GM12878 (cell line): ENCODE data around the gene CDKN2B-AS1. TPM values are rescaled to one million over a fixed set of nuclear protein-coding genes. Genes with fewer than 3 reads are reported as not detected.

ENCODE experiments used
- ATAC-seq: fragments of 200-7000 bp; cut with Tn5 transposase; 3 replicates; pipeline ENCODE4 v1.9.1; 2020; ENCODE audit warnings: mild to moderate bottlenecking, moderate library complexity
- BruUV-seq: library from RNA; stranded (reverse); fragments of 400-500 nt; replicated peaks from 2 replicates; lab custom pipeline; 2021; lab: Mats Ljungman, UMichigan
- CTCF ChIA-PET: fragments of 300-600 bp; sonication (Branson Sonifier 250); formaldehyde crosslinking; extraction: SDS; loops from one replicate; lab custom pipeline; 2021; ENCODE audit warnings: inconsistent platforms; lab: Yijun Ruan, JAX
- POLR2A ChIA-PET: fragments of 350-600 bp; formaldehyde crosslinking; extraction: SDS; loops from one replicate; lab custom pipeline; 2021; ENCODE audit warnings: inconsistent platforms; lab: Charles Lee
- RAD21 ChIA-PET: fragments of 300-600 bp; sonication (Branson Sonifier 250); formaldehyde crosslinking; loops from one replicate; lab custom pipeline; 2023; ENCODE audit warnings: antibody characterized with exemption; ENCODE audit not compliant: unreplicated experiment; lab: Charles Lee
- SMC1A ChIA-PET: fragments of 300-600 bp; sonication (Branson Sonifier 250); formaldehyde crosslinking; loops from one replicate; lab custom pipeline; 2023; ENCODE audit not compliant: unreplicated experiment, uncharacterized antibody; lab: Charles Lee
- DNase-seq: peaks from one replicate; pipeline ENCODE4 v3.0.0-alpha.2; 2011; ENCODE audit warnings: low read depth, low spot score
- FAIRE-seq: peaks from 3 replicates; lab custom pipeline; 2011; peaks lifted over from hg19 to GRCh38; lab: Jason Lieb, UNC
- H2AFZ ChIP-seq: 2 replicates; pipeline ENCODE4 v1.6.0; 2011; ENCODE audit warnings: low read depth, low read length, control low read depth; ENCODE audit not compliant: control insufficient read depth
- H3K27ac ChIP-seq: 2 replicates; pipeline ENCODE4 v1.5.1; 2011; ENCODE audit warnings: control low read depth; ENCODE audit not compliant: control insufficient read depth, insufficient read depth
- H3K27me3 ChIP-seq, 2 experiments: replicated peaks in 1 of 2; 2 replicates each; pipeline versions ENCODE4 v1.6.0 to v1.6.1; 2011; ENCODE audit warnings: low read length in 1 of 2; ENCODE audit not compliant: control insufficient read depth in 2 of 2, insufficient read depth in 2 of 2
- H3K36me3 ChIP-seq, 2 experiments: 2 replicates each; pipeline ENCODE4 v1.5.1; 2011; ENCODE audit warnings: low read length in 1 of 2; ENCODE audit not compliant: control insufficient read depth in 2 of 2, insufficient read depth in 2 of 2
- H3K4me1 ChIP-seq: 2 replicates; pipeline ENCODE4 v1.6.1; 2011; ENCODE audit warnings: mild to moderate bottlenecking, low read length, moderate library complexity, mixed read lengths; ENCODE audit not compliant: control insufficient read depth, insufficient read depth
- H3K4me2 ChIP-seq: 2 replicates; pipeline ENCODE4 v1.6.0; 2011; ENCODE audit warnings: control low read depth; ENCODE audit not compliant: control insufficient read depth, insufficient read depth
- H3K4me3 ChIP-seq: fragments of 200-600 bp; sonication (generic); 2 replicates; pipeline ENCODE4 v1.5.1; 2016
- H3K79me2 ChIP-seq: 2 replicates; pipeline ENCODE4 v1.6.0; 2011; ENCODE audit warnings: low read length; ENCODE audit not compliant: control insufficient read depth, insufficient read depth
- H3K9ac ChIP-seq: 2 replicates; pipeline ENCODE4 v1.8.0; 2011; ENCODE audit warnings: low read length, control low read depth, mixed read lengths; ENCODE audit not compliant: control insufficient read depth, insufficient read depth
- H3K9me3 ChIP-seq: replicated peaks from 3 replicates; pipeline ENCODE4 v1.5.1; 2011; ENCODE audit warnings: mild to moderate bottlenecking, low read length; ENCODE audit not compliant: control insufficient read depth, insufficient read depth
- H4K20me1 ChIP-seq: 2 replicates; pipeline ENCODE4 v1.6.0; 2011; ENCODE audit not compliant: control insufficient read depth, insufficient read depth
- ASH2L ChIP-seq: fragments of 300-600, 200-600 bp; sonication (generic); IDR thresholded peaks from 2 replicates; pipeline ENCODE4 v1.6.1; 2017; ENCODE audit warnings: low read depth, mild to moderate bottlenecking, borderline replicate concordance
- BMI1 ChIP-seq: fragments of 450-650 bp; IDR thresholded peaks from 2 replicates; pipeline ENCODE4 v1.6.1; 2016; ENCODE audit warnings: mild to moderate bottlenecking, moderate library complexity, borderline replicate concordance
- CBX5 ChIP-seq: sonication (generic); IDR thresholded peaks from 2 replicates; pipeline ENCODE4 v1.6.1; 2016; ENCODE audit warnings: low read depth, moderate library complexity, mild to moderate bottlenecking, inconsistent platforms
- GABPA ChIP-seq: IDR thresholded peaks from 2 replicates; pipeline ENCODE4 v1.6.1; 2014; ENCODE audit warnings: antibody characterized with exemption, low read depth, mild to moderate bottlenecking, inconsistent platforms
- MTA3 ChIP-seq: IDR thresholded peaks from 2 replicates; pipeline ENCODE4 v1.6.1; 2012; ENCODE audit warnings: low read length, inconsistent platforms, borderline replicate concordance
- MYC ChIP-seq: IDR thresholded peaks from 2 replicates; pipeline ENCODE4 v1.6.1; 2011; ENCODE audit warnings: mild to moderate bottlenecking, low read length, moderate library complexity, inconsistent platforms; ENCODE audit not compliant: insufficient read depth, insufficient replicate concordance, insufficient read length, severe bottlenecking
- NBN ChIP-seq: fragments of 450-650 bp; IDR thresholded peaks from 2 replicates; pipeline ENCODE4 v1.6.1; 2016
- PAX5 ChIP-seq: IDR thresholded peaks from 2 replicates; pipeline ENCODE4 v1.6.1; 2011; ENCODE audit warnings: low read depth, low read length, borderline replicate concordance
- RAD51 ChIP-seq: fragments of 450-650 bp; IDR thresholded peaks from 2 replicates; pipeline ENCODE4 v1.6.1; 2016; ENCODE audit warnings: moderate library complexity, mild to moderate bottlenecking, inconsistent platforms
- SMAD1 ChIP-seq: fragments of 450-650 bp; IDR thresholded peaks from 2 replicates; pipeline ENCODE4 v1.6.1; 2018; ENCODE audit warnings: mild to moderate bottlenecking, low read depth; ENCODE audit not compliant: partially characterized antibody
- TCF12 ChIP-seq: IDR thresholded peaks from 2 replicates; pipeline ENCODE4 v1.6.1; 2011; ENCODE audit warnings: low read depth, mild to moderate bottlenecking, low read length
- USF2 ChIP-seq: IDR thresholded peaks from 2 replicates; pipeline ENCODE4 v1.6.1; 2011; ENCODE audit warnings: low read depth, low read length, improper control_type of control experiment, borderline replicate concordance
- ZNF24 ChIP-seq: fragments of 450-650 bp; IDR thresholded peaks from 2 replicates; pipeline ENCODE4 v1.6.1; 2017; ENCODE audit warnings: antibody characterized with exemption, mild to moderate bottlenecking
- WGBS: methylation state at CpG from one replicate; pipeline ENCODE4 v1.1.6; 2016; ENCODE audit warnings: low lambda C conversion rate; ENCODE audit not compliant: insufficient replicate concordance, insufficient coverage; ENCODE audit errors: missing lambda C conversion rate; 5-methylcytosine and 5-hydroxymethylcytosine counted together
- in situ Hi-C: fragments of 300-500 bp; cut with MboI; formaldehyde crosslinking; loops from 9 replicates; pipeline ENCODE4 v1.14.3; 2018; ENCODE audit warnings: mixed read lengths
- intact Hi-C: fragments of 100-400 bp; cut with micrococcal nuclease; formaldehyde crosslinking; loops from one replicate; pipeline ENCODE4 v1.14.2; 2022; ENCODE audit not compliant: unreplicated experiment
- polyA plus RNA-seq, 11 experiments: library from polyadenylated mRNA; depleted of rRNA in 4 of 11; unstranded in 6 of 11; stranded (reverse) in 5 of 11; fragments of >200 nt; fragmentation: Nextera tagmentation in 4 of 11; fragmentation: Illumina TruSeq in 1 of 11; extraction: Ambion mirVana in 4 of 11; extraction: Trizol in 1 of 11; gene quantifications; 1 replicate in 1 of 11; 2 replicates in 10 of 11; pipeline versions ENCODE4 v1.2.1 to v1.2.3, GENCODE V29; 2011 to 2016; ENCODE audit warnings: inconsistent platforms in 2 of 11, missing spikeins in 2 of 11, low read depth in 1 of 11
- total RNA-seq, 4 experiments: library from RNA; depleted of rRNA in 3 of 4; stranded (reverse); fragments of >200 nt in 3 of 4; fragmentation: Illumina TruSeq in 1 of 4; extraction: Trizol in 1 of 4; gene quantifications; 2 replicates each; pipeline versions ENCODE4 v1.2.1 to v1.2.3, GENCODE V29; 2013 to 2021

CDKN2B-AS1 gene
- total and polyA plus RNA-seq, 10 of the 15 experiments (the other 5 are each of a cell fraction or from before 2014, with no cell fraction given): 0.22 to 2.2 (median 1.0) TPM; not detected in 1

- POLR2A ChIA-PET: no interaction called here
- BruUV-seq: no TSS peak
- no peak for DNase-seq
- no peaks in the 10 kb centered on the region for H3K36me3 ChIP-seq
- no peaks in the 10 kb centered on the region for H4K20me1 ChIP-seq
- SMC1A ChIA-PET: interaction anchor here (0.7 kb wide), 1 partner anchor 10 kb away, joined by 3 read pairs; no protein-coding TSS in a partner anchor
- no peak overlapping the region for H3K4me3 ChIP-seq
- H3K4me1 ChIP-seq: no peaks in the 10 kb centered on the region
- H3K4me2 ChIP-seq: no peak overlapping the region
- FAIRE-seq: no peak
- no peaks in the 10 kb centered on the region for H3K9me3 ChIP-seq
- intact Hi-C loops: no loop called here
- no peak overlapping the region for H3K27ac ChIP-seq
- TF ChIP-seq MTA3 (no peak), BMI1 (no peak), ZNF24 (no peak), PAX5 (no peak), NBN (no peak), GABPA (no peak)
- RAD21 ChIA-PET: no interaction called here
- H3K79me2 ChIP-seq: no peaks in the 10 kb centered on the region
- no peak overlapping the region for H3K9ac ChIP-seq
- no peaks in the 10 kb centered on the region for H3K27me3 ChIP-seq
- CTCF ChIA-PET: no interaction called here
- in situ Hi-C loops: no loop called here
- ATAC-seq: no peak
- H2AFZ ChIP-seq: no peak overlapping the region
These were observed 162.7 kb downstream of the CDKN2B-AS1 start for GRCh38 chr9:22157276-22157675.

GRCh38 chr9:22157828-22158227, 163.2 kb downstream of the CDKN2B-AS1 start:
- ATAC-seq (no peak), FAIRE-seq (no peak), DNase-seq (no peak)
- H3K9ac ChIP-seq: no peak overlapping the region
- H3K36me3 ChIP-seq: no peaks in the 10 kb centered on the region
- ChIA-PET POLR2A (no interaction called here), CTCF (interaction anchor here (1.3 kb wide), 1 partner anchor 46 kb away, joined by 4 read pairs; no protein-coding TSS in a partner anchor), SMC1A (no interaction called here), RAD21 (no interaction called here)
- no peaks in the 10 kb centered on the region for H3K9me3 ChIP-seq
- H3K27me3 ChIP-seq: no peaks in the 10 kb centered on the region
- in situ Hi-C loops (no loop called here), intact Hi-C loops (no loop called here)
- 33% methylated on average over 4 of the region's 4 CpGs for WGBS
- H2AFZ ChIP-seq: no peak overlapping the region
- H3K4me2 ChIP-seq: no peak overlapping the region
- TF ChIP-seq SMAD1: no peak
- no peak for TF ChIP-seq USF2
- no peak for TF ChIP-seq ASH2L
- TF ChIP-seq TCF12: no peak
- no peak for TF ChIP-seq RAD51
- no peak for TF ChIP-seq MYC
- no peak for TF ChIP-seq ZNF24
- no peak for TF ChIP-seq CBX5
- no TSS peak for BruUV-seq
- H4K20me1 ChIP-seq: no peaks in the 10 kb centered on the region
- no peak overlapping the region for H3K4me3 ChIP-seq
- no peaks in the 10 kb centered on the region for H3K79me2 ChIP-seq
- H3K27ac ChIP-seq: no peak overlapping the region
- H3K4me1 ChIP-seq: no peaks in the 10 kb centered on the region
